Left lung (tissue), 10 donors: ENCODE results near the gene COL26A1. TPM values are rescaled to one million over a fixed set of nuclear protein-coding genes. Genes with fewer than 3 reads are reported as not detected.
"Not testable (repeated sequence)": the region's sequence is repeated elsewhere in the genome, so short reads cannot be mapped to it uniquely, and the experiment has no call there.

Experiments used
- ATAC-seq: fragments of 200-7000 bp; cut with Tn5 transposase; one replicate; pipeline ENCODE4 v1.9.1; 2020; ENCODE audit warnings: moderate library complexity
- DNase-seq, 4 donors: peaks; one replicate each; pipeline ENCODE4 v3.0.0-alpha.2; 2013 to 2020
- H3K27ac ChIP-seq, 2 donors: fragments of 200-600 bp; sonication (generic) in 1 of 2; one replicate each; pipeline versions ENCODE4 v1.5.0 to v1.8.0; 2020 to 2021
- H3K27me3 ChIP-seq, 2 donors: fragments of 200-600 bp; sonication (generic) in 1 of 2; one replicate each; pipeline versions ENCODE4 v1.5.0 to v1.8.0; 2020 to 2021
- H3K36me3 ChIP-seq, 2 donors: fragments of 200-600 bp; sonication (generic) in 1 of 2; one replicate each; pipeline versions ENCODE4 v1.5.0 to v1.8.0; 2020 to 2021
- H3K4me1 ChIP-seq, 2 donors: fragments of 200-600 bp; one replicate each; pipeline ENCODE4 v1.8.0; 2021
- H3K4me3 ChIP-seq, 2 donors: fragments of 200-600 bp; sonication (generic) in 1 of 2; one replicate each; pipeline versions ENCODE4 v1.5.0 to v1.8.0; 2020 to 2021; ENCODE audit warnings: mild to moderate bottlenecking in 1 of 2
- H3K9me3 ChIP-seq, 2 donors: fragments of 200-600 bp; sonication (generic) in 1 of 2; one replicate each; pipeline versions ENCODE4 v1.5.0 to v1.8.0; 2020 to 2021
- intact Hi-C, 2 donors: fragments of 100-400 bp; cut with DNase I; formaldehyde crosslinking; loops; one replicate each; pipeline versions ENCODE4 v1.11.2 to v1.14.2; 2022
- polyA plus RNA-seq, 6 donors: library from polyadenylated mRNA; unstranded; fragments of 120-200 nt; gene quantifications; one replicate each; pipeline ENCODE4 v1.2.1, GENCODE V29; 2013; ENCODE audit not compliant: insufficient read length in 6 of 6
- total RNA-seq, 2 donors: library from RNA; stranded (reverse); fragmentation: NEBNext Ultra II Directional; extraction: Animal tissue kit (Norgen Biotek cat#: 25700); gene quantifications; one replicate each; pipeline ENCODE4 v1.2.1, GENCODE V29; 2021
- TF ChIP-seq, protein P1 (sequence below), 2 donors: fragments of 200-600 bp; sonication (generic) in 1 of 2; IDR thresholded peaks; one replicate each; pipeline versions ENCODE4 v1.5.0 to v1.8.0; 2021; ENCODE audit warnings: antibody characterized with exemption in 2 of 2
- donor health status: DM: no; HTN: yes; CAD: no.
- donor health status: DM: no; HTN: no; CAD: no.

COL26A1 gene
- total and polyA plus RNA-seq, 8 donors: 0.76 to 7.7 (median 7.1) TPM; not detected in 1

DNA sequence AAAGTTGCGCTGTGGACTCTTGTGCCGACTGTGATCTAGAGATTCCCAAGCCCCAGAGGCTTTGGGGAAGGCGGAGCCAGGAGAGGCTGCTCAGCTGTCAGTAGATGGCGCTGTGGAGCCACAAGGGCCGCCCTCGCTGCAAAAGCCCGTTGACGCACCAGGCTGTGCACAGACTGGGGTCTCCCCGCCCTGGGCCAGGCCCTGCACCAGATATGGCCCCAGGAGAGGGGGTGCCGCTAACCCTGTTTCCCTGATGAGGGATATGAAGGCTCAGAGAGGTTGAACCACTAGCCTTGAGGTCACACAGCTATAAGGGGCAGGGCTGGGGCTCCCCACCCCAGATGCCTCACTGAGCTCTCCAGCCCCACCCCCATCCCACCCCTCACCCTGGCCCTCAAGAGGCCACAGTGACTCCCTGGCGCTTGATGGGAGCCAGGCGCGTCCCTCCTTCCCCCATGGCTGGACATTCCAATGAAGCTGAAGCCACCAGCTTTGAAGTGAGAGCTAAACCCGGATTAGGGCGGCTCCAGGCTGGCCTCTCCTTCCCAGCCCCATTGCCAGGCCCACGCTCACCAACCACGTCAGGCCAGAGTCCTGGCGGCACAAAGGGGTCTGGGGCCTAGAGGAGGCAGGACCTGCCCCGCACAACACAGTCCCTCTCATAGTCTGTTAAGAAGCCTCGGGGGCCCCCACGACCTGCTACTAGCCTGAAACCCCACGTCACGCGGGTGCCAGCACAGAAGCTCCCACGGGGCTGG, 240.0 kb downstream of the COL26A1 start:
- Histone ChIP-seq H3K27ac (no peak overlapping the region), H3K36me3 (no peaks in the 10 kb centered on the region), H3K27me3 (peaks cover 0 to 12% of the 10 kb centered on the region in 2 donors), H3K4me3 (no peak overlapping the region), H3K4me1 (peaks cover 0 to 7% of the 10 kb centered on the region in 2 donors), H3K9me3 (no peaks in the 10 kb centered on the region)
- DNase-seq (peak; percentile 60 to 93 (median 84)), ATAC-seq (peak; percentile 90)
- intact Hi-C loops: no loop called here
- TF ChIP-seq, protein P1, sequence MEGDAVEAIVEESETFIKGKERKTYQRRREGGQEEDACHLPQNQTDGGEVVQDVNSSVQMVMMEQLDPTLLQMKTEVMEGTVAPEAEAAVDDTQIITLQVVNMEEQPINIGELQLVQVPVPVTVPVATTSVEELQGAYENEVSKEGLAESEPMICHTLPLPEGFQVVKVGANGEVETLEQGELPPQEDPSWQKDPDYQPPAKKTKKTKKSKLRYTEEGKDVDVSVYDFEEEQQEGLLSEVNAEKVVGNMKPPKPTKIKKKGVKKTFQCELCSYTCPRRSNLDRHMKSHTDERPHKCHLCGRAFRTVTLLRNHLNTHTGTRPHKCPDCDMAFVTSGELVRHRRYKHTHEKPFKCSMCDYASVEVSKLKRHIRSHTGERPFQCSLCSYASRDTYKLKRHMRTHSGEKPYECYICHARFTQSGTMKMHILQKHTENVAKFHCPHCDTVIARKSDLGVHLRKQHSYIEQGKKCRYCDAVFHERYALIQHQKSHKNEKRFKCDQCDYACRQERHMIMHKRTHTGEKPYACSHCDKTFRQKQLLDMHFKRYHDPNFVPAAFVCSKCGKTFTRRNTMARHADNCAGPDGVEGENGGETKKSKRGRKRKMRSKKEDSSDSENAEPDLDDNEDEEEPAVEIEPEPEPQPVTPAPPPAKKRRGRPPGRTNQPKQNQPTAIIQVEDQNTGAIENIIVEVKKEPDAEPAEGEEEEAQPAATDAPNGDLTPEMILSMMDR (IDR thresholded peaks at IDR 0.05): peak; percentile 86 to 93

GRCh38 chr7:101604331-101604933, 241.8 kb downstream of the COL26A1 start:
- intact Hi-C loops: no loop called here
- Histone ChIP-seq H3K4me3 (no peak overlapping the region), H3K4me1 (peaks cover 0 to 7% of the 10 kb centered on the region in 2 donors), H3K36me3 (no peaks in the 10 kb centered on the region), H3K27ac (no peak overlapping the region), H3K27me3 (peaks cover 0 to 12% of the 10 kb centered on the region in 2 donors), H3K9me3 (no peaks in the 10 kb centered on the region)
- no peak for ATAC-seq
- TF ChIP-seq, protein P1 (IDR thresholded peaks at IDR 0.05): no peak
- DNase-seq: no peak

- H3K27ac ChIP-seq, H3K9me3 ChIP-seq, H3K4me3 ChIP-seq, H3K36me3 ChIP-seq, intact Hi-C loops, H3K4me1 ChIP-seq, ATAC-seq: not testable (repeated sequence)
- peaks cover 0 to 12% of the 10 kb centered on the region in 2 donors for H3K27me3 ChIP-seq
- peak in 1 of 4 donors; percentile 9 for DNase-seq
Measured at GRCh38 chr7:101604934-101605332, 242.3 kb downstream of the COL26A1 start.

- ATAC-seq (no peak), DNase-seq (peak in 1 of 4 donors; percentile 53)
- no peak overlapping the region for H3K27ac ChIP-seq
- H3K4me3 ChIP-seq: no peak overlapping the region
- H3K4me1 ChIP-seq: peaks cover 0 to 7% of the 10 kb centered on the region in 2 donors
- TF ChIP-seq, protein P1 (IDR thresholded peaks at IDR 0.05): no peak
- H3K27me3 ChIP-seq: peaks cover 0 to 12% of the 10 kb centered on the region in 2 donors
- H3K9me3 ChIP-seq: no peaks in the 10 kb centered on the region
- no peaks in the 10 kb centered on the region for H3K36me3 ChIP-seq
- intact Hi-C loops: no loop called here
Measured at GRCh38 chr7:101605611-101606497, 243.2 kb downstream of the COL26A1 start.

GRCh38 chr7:101606498-101606923, 243.8 kb downstream of the COL26A1 start:
- Histone ChIP-seq H3K27ac (no peak overlapping the region), H3K4me3 (no peak overlapping the region), H3K9me3 (no peaks in the 10 kb centered on the region), H3K27me3 (peaks cover 0 to 12% of the 10 kb centered on the region in 2 donors), H3K4me1 (peaks cover 0 to 7% of the 10 kb centered on the region in 2 donors), H3K36me3 (no peaks in the 10 kb centered on the region)
- intact Hi-C loops: no loop called here
- DNase-seq: peak in 1 of 4 donors; percentile 23
- ATAC-seq: no peak
- TF ChIP-seq, protein P1 (IDR thresholded peaks at IDR 0.05): no peak

Other genes with a start within 250 kb of the COL26A1 start
- 10 to 100 TPM; 59.4 to 80.5 TPM for gene SERPINE1, start 235.8 kb upstream of the COL26A1 start, total RNA-seq
- 1 to 10 TPM; 2.5 to 6.5 (median 3.9) TPM for gene SERPINE1, start 235.8 kb upstream of the COL26A1 start, polyA plus RNA-seq
- 10 to 100 TPM; 39.4 to 48.7 TPM for gene AP1S1, start 208.4 kb upstream of the COL26A1 start, total RNA-seq
- gene AP1S1, start 208.4 kb upstream of the COL26A1 start, polyA plus RNA-seq: 10 to 100 TPM; 83.9 to 92.6 (median 85.8) TPM
- gene VGF, start 197.3 kb upstream of the COL26A1 start, total RNA-seq: not detected
- gene VGF, start 197.3 kb upstream of the COL26A1 start, polyA plus RNA-seq: 1 to 10 TPM in 2 of 6 donors, under 1 TPM in 4; 0.82 to 1.4 (median 0.95) TPM
- gene NAT16, start 182.6 kb upstream of the COL26A1 start, total RNA-seq: not detected
- under 1 TPM; 0.04 to 0.27 (median 0.09) TPM for gene NAT16, start 182.6 kb upstream of the COL26A1 start, polyA plus RNA-seq
- not detected for gene MOGAT3, start 161.8 kb upstream of the COL26A1 start, total RNA-seq
- gene MOGAT3, start 161.8 kb upstream of the COL26A1 start, polyA plus RNA-seq: under 1 TPM in 5 of 6 donors, not detected in 1; 0.07 to 0.11 (median 0.08) TPM
- 100 to 1,000 TPM in 1 of 2 donors, 10 to 100 TPM in 1; 97.1 to 120 TPM for gene PLOD3, start 145.3 kb upstream of the COL26A1 start, total RNA-seq
- gene PLOD3, start 145.3 kb upstream of the COL26A1 start, polyA plus RNA-seq: 10 to 100 TPM; 60.9 to 69.2 (median 64.5) TPM
- 10 to 100 TPM; 66.1 to 70.5 TPM for gene ZNHIT1, start 144.7 kb upstream of the COL26A1 start, total RNA-seq
- gene ZNHIT1, start 144.7 kb upstream of the COL26A1 start, polyA plus RNA-seq: 10 to 100 TPM; 44.9 to 60.6 (median 52.3) TPM
- gene CLDN15, start 125.1 kb upstream of the COL26A1 start, total RNA-seq: 1 to 10 TPM; 7.6 to 8.4 TPM
- 10 to 100 TPM; 11.9 to 19.0 (median 16.8) TPM for gene CLDN15, start 125.1 kb upstream of the COL26A1 start, polyA plus RNA-seq
- 100 to 1,000 TPM; 144 to 148 TPM for gene FIS1, start 117.8 kb upstream of the COL26A1 start, total RNA-seq
- gene FIS1, start 117.8 kb upstream of the COL26A1 start, polyA plus RNA-seq: 100 to 1,000 TPM; 116 to 139 (median 129) TPM
- gene IFT22, start 41.1 kb upstream of the COL26A1 start, total RNA-seq: 10 to 100 TPM; 18.8 to 27.4 TPM
- gene IFT22, start 41.1 kb upstream of the COL26A1 start, polyA plus RNA-seq: 10 to 100 TPM; 42.8 to 51.0 (median 47.2) TPM